RWPE1 (cell line): Measurements from ENCODE around the gene SSTR3.
A peak's percentile ranks its signal among the peaks of the same experiment; 100 is the strongest.

ENCODE experiments used
- CTCF ChIA-PET: fragments of 350-600 bp; sonication (Branson Sonifier 250); formaldehyde crosslinking; extraction: SDS; loops from one replicate; lab custom pipeline; 2021; lab: Yijun Ruan, JAX
- POLR2A ChIA-PET: fragments of 400-600 bp; formaldehyde crosslinking; extraction: SDS; loops from one replicate; lab custom pipeline; 2020; ENCODE audit warnings: antibody characterized with exemption; ENCODE audit not compliant: low non-redundant PET; lab: Yijun Ruan, JAX
- DNase-seq: peaks from one replicate; pipeline ENCODE4 v3.0.0; 2012; ENCODE audit warnings: low spot score
- H3K27ac ChIP-seq: fragments of 450-650 bp; 2 replicates; pipeline ENCODE4 v1.5.1; 2017
- CTCF ChIP-seq: fragments of 450-650 bp; conservative IDR thresholded peaks from 2 replicates; pipeline ENCODE4 v1.5.1; 2017; ENCODE audit warnings: low read depth, mild to moderate bottlenecking

Gene SSTR3

GRCh38 chr22:37212174-37212906 is at the start of gene SSTR3:
TSS of gene SSTR3 (minus strand) at chr22:37212477. CDS start at chr22:37207803, 4,674 bp downstream.
- ChIA-PET CTCF (no interaction called here), POLR2A (no interaction called here)
- no peak for DNase-seq
- no peak for TF ChIP-seq CTCF
- no peak within 1 kb of the TSS for H3K27ac ChIP-seq

GRCh38 chr22:37260901-37261336 is 48.6 kb upstream of the SSTR3 start:
- CTCF ChIA-PET: interaction anchor here (0.6 to 1.1 kb wide), 7 partner anchors 10 to 466 kb away, joined by 3 to 8 read pairs (median 4); no protein-coding TSS in a partner anchor
- POLR2A ChIA-PET: no interaction called here
- DNase-seq: peak; percentile 38
- no peak overlapping the region for H3K27ac ChIP-seq
- TF ChIP-seq CTCF: peak; percentile 91

- POLR2A ChIA-PET: no interaction called here
- no peak for TF ChIP-seq CTCF
- CTCF ChIA-PET: interaction anchor here (0.6 to 1.2 kb wide), 7 partner anchors 9 to 466 kb away, joined by 3 to 8 read pairs (median 4); partner anchors contain the start of gene RAC2
- H3K27ac ChIP-seq: no peak overlapping the region
- DNase-seq: no peak
These were observed 48.0 kb upstream of the SSTR3 start for GRCh38 chr22:37260155-37260795.

GRCh38 chr22:37259540-37260029 is 47.3 kb upstream of the SSTR3 start:
- POLR2A ChIA-PET: no interaction called here
- TF ChIP-seq CTCF: no peak; the same call in 1 of the 2 replicates
- CTCF ChIA-PET: interaction anchor here (0.7 to 1.3 kb wide), 6 partner anchors 9 to 172 kb away, joined by 3 to 5 read pairs (median 4); partner anchors contain the start of gene RAC2
- DNase-seq: peak; percentile 18
- H3K27ac ChIP-seq: no peak overlapping the region

- no peak for DNase-seq
- ChIA-PET POLR2A (no interaction called here), CTCF (interaction anchor here (0.5 to 1.3 kb wide), 4 partner anchors 15 to 382 kb away, joined by 3 to 5 read pairs (median 4); partner anchors contain the start of gene RAC2)
- H3K27ac ChIP-seq: no peak overlapping the region
- no peak for TF ChIP-seq CTCF
These were observed 46.6 kb upstream of the SSTR3 start for GRCh38 chr22:37258753-37259401.
